Measurements from ENCODE around the gene ZNG1A.
"Not testable (repeated sequence)": the region's sequence is repeated elsewhere in the genome, so short reads cannot be mapped to it uniquely, and the experiment has no call there.

GRCh38 chr9:113468-114266 lies 65.2 kb downstream of the ZNG1A start:
- TF ChIP-seq POLR2A (IDR thresholded peaks at IDR 0.05; ENCODE audit: low read length); GATA1 (IDR thresholded peaks at IDR 0.05; ENCODE audit: low read depth, low read length): not testable (repeated sequence)
